ENCODE data around the gene HNRNPH2.

The HNRNPH2 gene

GRCh38 chrX:101407748-101408531 lies at the start of gene HNRNPH2, which contains the start of gene GLA:
Gene HNRNPH2, plus strand, starts transcription at chrX:101408222. Its CDS starts 3,767 bp downstream, at chrX:101411989.
Gene GLA, minus strand, starts transcription at chrX:101407925. Its CDS starts 22 bp downstream, at chrX:101407903.
- peak; percentile 98 for DNase-seq

DNA sequence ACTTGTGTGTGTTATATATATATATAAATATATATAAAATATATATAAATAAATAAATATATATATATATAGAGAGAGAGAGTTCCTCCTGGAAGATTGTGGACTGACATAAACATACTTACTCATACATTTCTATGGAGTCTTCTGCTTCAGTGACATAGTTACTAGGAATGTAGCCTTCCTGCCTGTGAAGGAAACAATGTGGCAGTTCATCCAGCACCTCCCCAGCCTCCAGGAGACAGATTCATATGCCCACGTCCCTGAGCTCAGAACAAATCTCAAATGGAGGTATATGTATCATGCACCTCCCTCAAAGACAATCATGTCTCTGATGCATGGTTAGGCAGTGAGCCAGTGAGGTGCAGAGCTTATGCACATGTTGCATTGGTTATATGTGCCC lies 48.1 kb upstream of the HNRNPH2 start:
- no peak for DNase-seq

GRCh38 chrX:101360390-101360789 lies 47.6 kb upstream of the HNRNPH2 start:
- DNase-seq: peak; percentile 86

GRCh38 chrX:101362116-101362515 lies 45.9 kb upstream of the HNRNPH2 start:
- no peak for DNase-seq

DNA sequence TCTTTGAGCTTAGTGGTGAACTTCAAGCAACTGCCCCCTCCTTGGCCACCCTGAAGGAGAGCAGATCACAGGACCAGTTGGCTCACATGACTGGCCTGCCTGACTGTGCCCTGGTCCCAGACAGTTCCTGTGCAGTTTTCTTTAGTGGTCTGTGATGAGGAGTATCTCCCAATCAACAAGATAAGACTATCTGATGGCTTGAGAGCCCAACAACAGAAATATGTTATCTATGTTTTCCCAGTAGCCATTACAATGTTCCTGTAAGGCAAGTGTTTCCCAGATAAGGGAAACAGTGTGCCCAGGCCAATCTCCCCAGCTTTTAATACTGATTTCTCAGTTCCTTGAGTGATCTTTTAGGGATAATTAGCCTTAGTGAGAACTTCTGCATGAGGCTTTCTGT lies 45.3 kb upstream of the HNRNPH2 start:
- DNase-seq: peak; percentile 40

- DNase-seq: no peak
These were observed 42.7 kb upstream of the HNRNPH2 start for GRCh38 chrX:101365301-101365795.

GRCh38 chrX:101368800-101369199 lies 39.2 kb upstream of the HNRNPH2 start:
- peak; percentile 84 for DNase-seq

- DNase-seq: no peak
These were observed 38.3 kb upstream of the HNRNPH2 start for GRCh38 chrX:101369687-101370086.

- DNase-seq: peak; percentile 48
These were observed 37.0 kb upstream of the HNRNPH2 start for GRCh38 chrX:101370888-101371504.

DNA sequence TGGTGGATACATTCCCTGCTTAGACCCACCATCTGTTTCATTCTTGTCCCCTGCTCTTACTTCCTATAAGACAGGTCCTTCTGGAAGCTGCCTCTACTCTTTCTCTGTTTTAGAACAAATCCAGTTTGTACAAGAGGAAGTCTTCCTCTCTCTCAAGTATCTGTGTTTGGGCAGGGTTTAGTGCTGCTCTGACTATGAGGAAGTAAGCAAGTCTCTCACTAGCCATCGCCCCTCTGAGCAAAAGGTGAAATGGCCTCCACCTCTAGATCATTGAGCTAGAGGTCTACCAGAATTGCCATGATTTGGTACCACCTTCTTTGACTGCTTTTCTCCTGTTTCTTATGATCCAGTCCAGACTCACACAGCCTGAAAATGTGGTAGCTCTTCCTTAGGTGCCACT lies 30.5 kb upstream of the HNRNPH2 start:
- DNase-seq: peak; percentile 44

DNA sequence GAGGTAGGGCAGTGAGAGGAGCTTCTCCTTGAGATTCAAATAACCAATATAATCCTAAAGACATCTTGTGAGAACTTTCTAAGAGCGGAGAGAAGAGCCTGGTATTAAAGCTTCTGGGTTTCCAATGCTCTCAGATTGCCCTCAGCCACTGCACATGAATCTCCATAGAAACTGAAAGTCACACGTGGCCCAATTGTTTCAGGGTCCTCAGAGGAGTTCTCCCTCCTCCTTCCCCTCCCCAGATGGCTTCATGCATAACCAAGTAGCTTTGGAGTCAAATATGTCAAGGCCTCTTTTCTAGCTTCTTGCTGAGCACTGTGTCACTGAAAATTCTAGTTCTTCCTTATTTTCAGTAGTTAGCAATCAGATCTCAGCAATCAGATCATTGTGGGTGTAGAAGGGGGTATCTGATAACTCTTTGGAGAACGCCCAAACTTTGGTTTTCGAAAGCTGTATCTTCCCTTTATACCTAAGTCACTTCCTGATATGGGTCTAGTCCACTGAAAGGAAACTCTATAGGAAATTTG lies 24.3 kb upstream of the HNRNPH2 start:
- peak; percentile 56 for DNase-seq

DNA sequence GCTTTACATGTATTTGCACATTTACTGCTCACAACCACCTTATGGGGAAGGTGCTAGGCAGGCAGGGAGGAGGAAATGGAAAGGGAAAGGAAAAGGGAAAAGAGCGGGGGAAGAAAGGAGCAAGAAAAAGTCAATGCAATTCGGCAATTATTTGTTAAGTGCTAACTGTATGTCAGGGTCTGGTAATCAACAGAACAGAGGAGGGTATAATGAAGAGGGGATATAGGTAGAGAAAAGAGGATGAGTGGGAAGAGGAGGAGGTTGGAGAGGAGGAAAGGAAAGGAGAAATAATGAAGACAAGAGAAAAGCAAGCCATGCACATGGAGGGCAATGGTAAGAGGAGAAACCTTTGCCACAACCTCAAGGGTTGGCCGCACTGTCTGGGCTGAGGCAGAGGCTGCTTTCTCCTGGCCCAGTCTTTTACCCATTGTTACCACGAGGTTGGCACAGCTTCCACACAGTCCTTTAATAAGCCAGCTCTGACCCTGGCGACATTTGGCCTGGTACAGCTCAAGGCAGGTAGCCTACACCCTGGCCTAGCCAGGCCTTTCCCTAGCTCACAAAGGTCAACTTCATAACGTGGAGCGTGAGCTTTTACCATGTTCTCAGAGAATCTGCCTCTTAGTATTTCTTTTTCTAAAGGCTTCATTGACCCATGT lies 22.9 kb upstream of the HNRNPH2 start:
- peak; percentile 18 for DNase-seq

DNA sequence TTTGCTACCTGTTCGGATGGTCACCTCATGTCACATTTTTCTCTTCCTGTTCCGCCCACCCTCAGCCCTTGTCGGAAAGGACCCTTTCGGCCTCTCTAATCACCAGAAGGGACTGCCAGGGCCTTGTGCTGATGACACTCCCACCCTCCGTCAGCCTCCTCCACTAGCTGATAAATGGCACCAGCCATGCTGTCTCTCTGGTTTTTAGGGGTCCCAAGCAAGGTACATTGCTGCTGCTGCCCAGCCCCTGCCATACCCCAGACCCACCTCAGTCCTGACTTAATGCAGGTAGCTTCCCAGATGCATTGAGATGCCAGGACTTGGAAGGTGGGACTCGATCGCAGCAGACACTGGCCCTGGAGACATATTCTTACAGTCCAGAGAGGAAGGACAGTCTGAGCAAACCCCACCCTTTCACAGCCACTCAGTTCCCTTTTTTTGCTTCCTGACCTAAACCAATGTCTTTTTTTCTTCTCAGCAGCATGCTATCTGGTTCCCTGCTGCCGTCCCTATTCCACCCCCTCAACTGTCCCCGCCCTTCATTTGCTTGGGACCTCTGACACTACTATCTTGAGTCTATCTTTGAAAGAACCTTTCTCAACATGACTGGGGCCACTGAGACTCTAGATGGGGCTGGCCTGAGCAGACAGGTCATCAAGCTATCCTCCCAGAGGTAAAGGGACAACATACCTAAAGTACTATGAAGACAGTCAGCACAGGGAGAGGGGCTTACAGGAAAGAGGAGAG lies 22.1 kb upstream of the HNRNPH2 start, which contains the start of gene BTK:
Gene BTK (minus strand): TSS at position 397 of the 747 bp plus-strand sequence. CDS start 10,907 bp downstream, outside the sequence.
- peak; percentile 93 for DNase-seq

- peak; percentile 39 for DNase-seq
These were observed 21.5 kb upstream of the HNRNPH2 start for GRCh38 chrX:101386542-101386885.

GRCh38 chrX:101388604-101389003 lies 19.4 kb upstream of the HNRNPH2 start:
- no peak for DNase-seq

- DNase-seq: peak; percentile 98
These were observed 17.1 kb upstream of the HNRNPH2 start, which contains the start of gene RPL36A for GRCh38 chrX:101390664-101391525. Gene RPL36A, plus strand, starts transcription at chrX:101391011. Its CDS starts 33 bp downstream, at chrX:101391044.

DNA sequence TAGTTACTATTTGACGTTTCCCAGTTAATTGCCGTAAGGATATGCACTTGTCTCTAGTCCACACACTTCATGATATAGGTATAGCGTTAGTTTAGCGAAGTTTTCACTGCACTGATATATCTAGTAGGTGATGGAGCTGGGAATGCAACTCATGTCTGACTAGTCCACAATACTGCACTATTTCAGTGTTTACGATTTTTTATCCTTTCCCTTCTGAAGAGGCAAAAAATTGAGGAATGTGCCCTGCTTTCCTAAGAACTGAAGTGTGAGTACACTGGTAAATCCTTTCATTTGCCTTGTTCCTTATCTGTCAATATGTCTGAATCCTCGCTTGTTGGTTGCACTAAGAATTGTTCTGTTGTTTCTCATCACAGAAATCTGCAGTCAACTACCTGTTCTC lies 16.2 kb upstream of the HNRNPH2 start:
- DNase-seq: no peak

GRCh38 chrX:101393530-101394305 lies 14.3 kb upstream of the HNRNPH2 start:
- DNase-seq: no peak

DNA sequence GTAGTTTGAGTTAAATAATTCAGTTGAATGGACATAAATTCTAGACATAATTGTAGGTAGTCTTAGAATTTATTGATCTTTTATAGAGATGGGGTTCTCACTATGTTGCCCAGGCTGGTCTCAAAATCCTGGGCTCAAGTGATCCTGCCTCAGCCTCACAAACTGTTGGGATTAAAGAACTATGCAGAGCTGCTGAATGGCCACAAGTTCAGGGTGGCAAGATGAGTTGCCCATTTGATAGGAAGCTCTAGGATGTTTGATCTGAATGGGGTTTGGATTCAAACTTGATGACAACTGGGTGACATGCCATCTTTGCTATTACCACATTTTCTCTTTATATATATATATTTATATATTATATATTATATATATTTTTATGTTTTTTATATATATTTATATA lies 13.7 kb upstream of the HNRNPH2 start:
- peak; percentile 42 for DNase-seq

GRCh38 chrX:101395789-101396188 lies 12.2 kb upstream of the HNRNPH2 start:
- DNase-seq: peak; percentile 67

DNA sequence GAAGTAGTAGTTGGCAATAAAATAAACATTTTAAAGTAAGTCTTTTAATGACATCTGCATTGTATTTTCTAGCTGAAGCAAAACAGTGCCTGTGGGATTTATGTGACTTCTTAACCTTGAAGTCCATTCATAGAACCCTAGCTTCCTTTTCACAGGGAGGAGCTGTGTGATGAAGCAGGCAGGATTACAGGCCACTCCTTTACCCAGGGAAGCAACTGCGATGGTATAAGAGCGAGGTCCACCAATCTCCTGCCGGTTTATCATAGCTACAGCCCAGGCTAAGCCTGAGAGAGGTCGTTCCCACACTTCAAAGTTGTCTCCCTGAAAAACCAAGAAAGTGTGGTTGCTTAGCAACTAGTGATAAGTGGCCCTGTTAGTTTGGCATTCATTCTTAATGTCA lies 10.2 kb upstream of the HNRNPH2 start:
- peak; percentile 19 for DNase-seq
